Measurements from ENCODE around the gene SPEF1.

DNA sequence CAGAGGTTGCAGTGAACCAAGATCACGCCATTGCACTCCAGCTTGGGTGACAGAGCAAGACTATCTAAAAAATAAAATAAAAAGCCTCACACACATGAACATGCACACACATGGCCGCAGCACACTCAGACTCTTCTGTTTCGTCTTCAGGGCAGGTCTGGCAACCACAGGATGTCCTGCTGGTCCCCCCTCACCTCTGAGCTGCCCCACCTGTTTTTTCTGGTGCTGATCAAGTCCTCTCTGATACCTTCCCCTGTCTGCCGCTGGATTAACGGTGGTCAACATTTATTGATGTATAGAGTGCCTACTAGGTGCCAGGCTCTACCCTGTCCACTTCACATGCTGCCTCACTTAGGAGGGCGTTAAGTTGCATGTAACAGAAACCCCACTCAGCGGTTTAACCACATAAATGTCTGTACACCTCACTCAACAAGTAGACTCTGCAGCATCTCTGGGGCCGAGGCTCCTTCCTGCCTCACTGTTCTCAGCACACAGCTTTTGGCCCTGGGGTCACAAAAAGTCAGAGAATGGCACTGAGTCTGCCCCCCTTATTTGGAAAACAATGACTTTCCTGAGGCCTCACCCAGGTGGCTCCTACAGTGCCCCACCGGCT, 34.6 kb upstream of the SPEF1 start:
- no peak for TF ChIP-seq POLR2A (IDR thresholded peaks at IDR 0.05)
- TF ChIP-seq, protein P1, sequence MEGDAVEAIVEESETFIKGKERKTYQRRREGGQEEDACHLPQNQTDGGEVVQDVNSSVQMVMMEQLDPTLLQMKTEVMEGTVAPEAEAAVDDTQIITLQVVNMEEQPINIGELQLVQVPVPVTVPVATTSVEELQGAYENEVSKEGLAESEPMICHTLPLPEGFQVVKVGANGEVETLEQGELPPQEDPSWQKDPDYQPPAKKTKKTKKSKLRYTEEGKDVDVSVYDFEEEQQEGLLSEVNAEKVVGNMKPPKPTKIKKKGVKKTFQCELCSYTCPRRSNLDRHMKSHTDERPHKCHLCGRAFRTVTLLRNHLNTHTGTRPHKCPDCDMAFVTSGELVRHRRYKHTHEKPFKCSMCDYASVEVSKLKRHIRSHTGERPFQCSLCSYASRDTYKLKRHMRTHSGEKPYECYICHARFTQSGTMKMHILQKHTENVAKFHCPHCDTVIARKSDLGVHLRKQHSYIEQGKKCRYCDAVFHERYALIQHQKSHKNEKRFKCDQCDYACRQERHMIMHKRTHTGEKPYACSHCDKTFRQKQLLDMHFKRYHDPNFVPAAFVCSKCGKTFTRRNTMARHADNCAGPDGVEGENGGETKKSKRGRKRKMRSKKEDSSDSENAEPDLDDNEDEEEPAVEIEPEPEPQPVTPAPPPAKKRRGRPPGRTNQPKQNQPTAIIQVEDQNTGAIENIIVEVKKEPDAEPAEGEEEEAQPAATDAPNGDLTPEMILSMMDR (IDR thresholded peaks at IDR 0.05) = no peak
